HG03442 (cell line): ENCODE results near the gene KCTD14.
"Not testable (repeated sequence)": the region's sequence is repeated elsewhere in the genome, so short reads cannot be mapped to it uniquely, and the experiment has no call there.

Experiments used
- ATAC-seq: cut with Tn5 transposase; IDR thresholded peaks from one replicate; pipeline ENCODE4 v1.9.1; 2021; ENCODE audit warnings: mild to moderate bottlenecking, moderate library complexity; ENCODE audit not compliant: unreplicated experiment

KCTD14 gene

GRCh38 chr11:78027759-78028158, 4.7 kb upstream of the KCTD14 start:
- ATAC-seq = no peak

GRCh38 chr11:78025378-78025777, 2.3 kb upstream of the KCTD14 start:
- ATAC-seq = no peak

- ATAC-seq = no peak
Observed at GRCh38 chr11:78023426-78023825, 350 bp upstream of the KCTD14 start.

GRCh38 chr11:78021611-78022010, 1.5 kb downstream of the KCTD14 start:
- no peak for ATAC-seq

GRCh38 chr11:78020246-78020645, 2.8 kb downstream of the KCTD14 start:
- ATAC-seq = no peak

GRCh38 chr11:78019808-78020207, 3.3 kb downstream of the KCTD14 start:
- no peak for ATAC-seq

GRCh38 chr11:78015878-78016277, 7.2 kb downstream of the KCTD14 start:
- no peak for ATAC-seq

GRCh38 chr11:78014937-78015520, 8.0 kb downstream of the KCTD14 start:
- not testable (repeated sequence) for ATAC-seq

GRCh38 chr11:78011301-78011700, 11.8 kb downstream of the KCTD14 start:
- no peak for ATAC-seq

- ATAC-seq = no peak
Observed at GRCh38 chr11:78010755-78011154, 12.3 kb downstream of the KCTD14 start.

- ATAC-seq = no peak
Observed at GRCh38 chr11:78010304-78010703, 12.8 kb downstream of the KCTD14 start.

GRCh38 chr11:78009062-78009461, 14.0 kb downstream of the KCTD14 start:
- no peak for ATAC-seq

GRCh38 chr11:78000193-78000592, 22.9 kb downstream of the KCTD14 start:
- ATAC-seq = no peak

- no peak for ATAC-seq
Observed at GRCh38 chr11:77999446-78000030, 23.5 kb downstream of the KCTD14 start.

GRCh38 chr11:77994434-77995362, 28.4 kb downstream of the KCTD14 start, which contains the start of gene INTS4:
TSS of gene INTS4 (minus strand) at chr11:77994668. CDS start at chr11:77994643, 25 bp downstream.
- peak; percentile 98 for ATAC-seq

- no peak for ATAC-seq
Observed at GRCh38 chr11:77993902-77994301, 29.2 kb downstream of the KCTD14 start.

- no peak for ATAC-seq
Observed at GRCh38 chr11:77990981-77991380, 32.1 kb downstream of the KCTD14 start.

- ATAC-seq = not testable (repeated sequence)
Observed at GRCh38 chr11:77986456-77986855, 36.6 kb downstream of the KCTD14 start.

- ATAC-seq = no peak
Observed at GRCh38 chr11:77981346-77981947, 41.6 kb downstream of the KCTD14 start.

GRCh38 chr11:77968337-77968736, 54.7 kb downstream of the KCTD14 start:
- no peak for ATAC-seq

- ATAC-seq = no peak
Observed at GRCh38 chr11:77967753-77968152, 55.3 kb downstream of the KCTD14 start.
